ENCODE results near the gene RPS6KA4.

The RPS6KA4 gene

DNA sequence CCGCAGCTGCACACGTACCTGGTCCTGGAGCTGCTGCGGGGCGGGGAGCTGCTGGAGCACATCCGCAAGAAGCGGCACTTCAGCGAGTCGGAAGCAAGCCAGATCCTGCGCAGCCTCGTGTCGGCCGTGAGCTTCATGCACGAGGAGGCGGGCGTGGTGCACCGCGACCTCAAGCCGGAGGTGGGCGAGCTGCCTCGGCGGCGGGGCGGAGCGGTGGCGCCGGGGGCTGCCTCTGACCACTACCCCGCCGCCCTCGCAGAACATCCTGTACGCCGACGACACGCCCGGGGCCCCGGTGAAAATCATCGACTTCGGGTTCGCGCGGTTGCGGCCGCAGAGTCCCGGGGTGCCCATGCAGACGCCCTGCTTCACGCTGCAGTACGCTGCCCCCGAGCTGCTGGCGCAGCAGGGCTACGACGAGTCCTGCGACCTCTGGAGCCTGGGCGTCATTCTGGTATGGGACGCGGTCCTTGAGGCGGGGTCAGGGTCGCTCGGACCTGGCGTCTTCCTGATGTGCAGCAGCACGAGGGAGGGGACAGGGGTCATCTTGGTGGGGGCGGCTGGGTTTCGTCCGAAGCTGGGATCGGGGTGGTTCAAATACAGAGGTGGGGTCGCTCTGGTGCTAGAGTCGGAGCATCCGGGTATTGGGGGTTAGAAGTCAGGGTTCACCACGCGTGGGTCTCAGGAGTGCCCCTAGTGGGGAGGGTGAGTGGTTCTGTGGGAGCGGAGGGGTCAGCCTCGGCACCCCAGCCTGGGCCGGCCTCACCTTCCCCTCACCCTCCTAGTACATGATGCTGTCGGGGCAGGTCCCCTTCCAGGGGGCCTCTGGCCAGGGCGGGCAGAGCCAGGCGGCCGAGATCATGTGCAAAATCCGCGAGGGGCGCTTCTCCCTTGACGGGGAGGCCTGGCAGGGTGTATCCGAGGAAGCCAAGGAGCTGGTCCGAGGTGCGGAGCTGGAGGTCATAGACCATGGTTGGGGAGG lies 10.8 kb downstream of the RPS6KA4 start:
- no peak for FAIRE-seq

DNA sequence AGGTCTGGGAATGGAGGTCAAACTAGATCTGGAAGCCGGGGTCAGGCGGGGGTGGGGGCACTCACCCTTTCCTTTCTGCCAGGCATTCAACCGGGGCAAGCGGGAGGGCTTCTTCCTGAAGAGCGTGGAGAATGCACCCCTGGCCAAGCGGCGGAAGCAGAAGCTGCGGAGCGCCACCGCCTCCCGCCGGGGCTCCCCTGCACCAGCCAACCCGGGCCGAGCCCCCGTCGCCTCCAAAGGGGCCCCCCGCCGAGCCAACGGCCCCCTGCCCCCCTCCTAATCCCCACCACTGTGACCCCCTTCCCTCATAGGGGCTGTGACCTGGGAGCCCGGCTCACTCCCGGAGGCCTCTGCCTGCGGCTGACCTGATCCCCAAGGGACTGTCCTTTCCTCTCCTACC lies 12.2 kb downstream of the RPS6KA4 start:
- no peak for FAIRE-seq

DNA sequence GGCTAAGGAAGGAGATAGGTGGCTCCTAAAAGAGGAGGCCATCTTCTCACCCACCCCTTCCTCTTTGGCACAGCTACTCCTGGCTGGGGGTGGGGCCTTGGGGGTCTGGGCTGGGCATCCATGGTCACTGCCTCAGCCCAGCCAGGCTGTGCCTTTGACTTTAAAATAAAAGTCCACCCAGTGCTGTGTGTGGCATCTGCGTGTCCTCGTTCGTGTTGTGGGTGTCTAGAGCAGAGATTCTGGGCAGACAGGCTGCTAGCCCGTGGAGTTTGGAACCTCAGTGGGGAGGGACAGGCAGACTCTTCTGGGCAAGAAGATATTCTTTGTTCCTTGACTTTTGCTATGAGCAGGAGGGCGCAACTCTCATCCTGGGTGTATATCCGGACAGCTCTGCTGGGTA lies 13.1 kb downstream of the RPS6KA4 start:
- no peak for FAIRE-seq

DNA sequence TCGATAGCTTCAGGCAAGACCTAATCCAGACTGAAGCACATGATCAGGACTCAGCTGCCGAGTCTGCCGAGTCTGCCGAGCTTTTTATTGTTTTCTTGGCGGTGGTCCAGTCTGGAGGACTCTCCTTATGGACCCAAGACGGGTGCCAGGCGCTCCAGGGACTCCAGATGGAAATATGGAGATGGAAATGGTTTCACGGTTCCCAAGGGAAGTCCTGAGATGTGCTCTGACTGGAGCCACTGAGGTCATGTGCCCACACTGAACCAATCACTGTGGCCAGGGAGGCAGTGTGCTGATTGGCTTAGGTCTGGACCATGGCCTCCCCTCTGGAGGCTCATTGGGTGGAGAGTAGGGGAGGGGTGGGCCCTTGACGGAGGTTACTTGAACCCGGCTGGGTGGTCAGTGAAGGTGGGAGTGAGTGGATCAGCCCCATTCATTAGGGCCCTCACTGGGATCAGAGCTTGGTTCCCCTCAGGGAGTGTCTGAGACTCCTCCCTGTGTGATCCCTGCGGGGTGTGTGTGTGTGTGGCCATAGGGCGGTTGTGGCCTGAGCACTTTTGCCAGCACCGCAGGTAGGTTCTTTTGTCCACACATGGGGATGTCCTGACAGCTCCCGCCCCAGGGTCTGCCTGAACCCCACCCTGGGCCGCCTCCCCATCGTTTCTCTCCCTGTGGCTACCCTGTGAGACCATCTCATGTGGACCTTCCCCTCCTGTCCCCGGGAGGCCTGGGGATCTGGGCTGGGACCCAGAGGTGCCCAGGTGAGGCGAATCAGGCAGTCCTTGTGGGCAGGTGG lies 14.0 kb downstream of the RPS6KA4 start:
- FAIRE-seq: no peak

DNA sequence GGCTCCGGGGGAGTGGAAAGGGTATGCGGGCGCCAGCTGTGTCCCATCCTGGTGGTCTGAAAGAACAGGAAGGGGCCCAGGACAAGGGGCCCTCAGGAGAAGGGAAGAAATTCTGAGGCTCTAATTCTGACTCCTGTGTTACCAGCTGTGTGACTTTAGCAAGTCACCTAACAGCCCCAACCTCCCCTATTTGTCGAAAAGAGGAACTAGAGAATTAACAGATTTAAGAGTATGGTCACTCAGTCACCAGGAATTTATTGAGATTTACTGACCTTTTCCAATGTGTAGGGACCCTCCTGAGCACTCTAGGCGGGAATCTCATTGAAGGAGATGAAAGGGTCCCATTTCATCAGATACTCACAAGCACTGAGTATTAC lies 14.6 kb downstream of the RPS6KA4 start:
- no peak for FAIRE-seq

DNA sequence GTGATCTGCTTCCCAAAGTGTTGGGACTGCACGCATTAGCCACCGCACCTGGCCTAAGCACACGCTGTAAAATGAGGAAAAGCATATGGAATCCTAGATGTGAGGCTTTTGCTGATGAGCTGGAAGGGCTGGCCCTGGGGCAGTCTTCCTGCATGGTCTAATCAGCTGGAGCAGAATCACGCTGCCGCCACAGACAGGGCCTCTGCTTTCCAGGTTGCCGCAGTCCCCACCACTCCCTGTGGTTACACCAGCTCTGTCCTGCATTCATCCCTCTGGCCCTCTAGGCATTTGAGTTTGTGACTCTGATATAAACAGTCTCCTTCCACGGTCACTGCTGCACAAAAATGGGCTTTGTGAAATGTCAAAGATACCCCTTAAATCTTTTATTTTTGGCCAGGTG lies 17.1 kb downstream of the RPS6KA4 start:
- no peak for FAIRE-seq

DNA sequence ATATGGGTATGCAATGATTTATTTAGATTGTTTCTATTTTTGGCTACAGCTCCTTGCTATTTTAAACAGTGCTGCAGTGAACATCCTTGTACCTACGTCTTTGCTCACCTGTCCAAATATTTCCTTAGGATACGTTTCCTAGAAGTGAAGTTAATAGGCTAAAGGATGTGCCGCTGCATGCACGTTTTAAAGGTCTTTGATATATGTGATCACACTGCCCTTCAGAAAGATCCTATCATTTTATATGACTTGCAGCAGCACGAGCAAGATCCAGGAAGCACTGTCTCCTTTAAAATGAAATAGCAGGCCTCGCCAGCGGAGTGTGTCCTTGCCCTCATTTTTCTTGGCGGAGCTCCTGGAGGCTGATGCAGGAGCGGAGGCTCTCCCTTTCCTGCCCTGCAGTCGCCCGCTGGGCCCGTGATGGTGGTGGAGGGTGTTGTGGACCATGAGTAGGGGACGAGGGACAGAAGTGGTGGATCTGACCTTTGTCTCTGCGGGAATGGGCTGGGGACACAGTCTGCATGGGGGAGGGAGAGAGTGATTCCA lies 19.4 kb downstream of the RPS6KA4 start:
- FAIRE-seq: no peak

DNA sequence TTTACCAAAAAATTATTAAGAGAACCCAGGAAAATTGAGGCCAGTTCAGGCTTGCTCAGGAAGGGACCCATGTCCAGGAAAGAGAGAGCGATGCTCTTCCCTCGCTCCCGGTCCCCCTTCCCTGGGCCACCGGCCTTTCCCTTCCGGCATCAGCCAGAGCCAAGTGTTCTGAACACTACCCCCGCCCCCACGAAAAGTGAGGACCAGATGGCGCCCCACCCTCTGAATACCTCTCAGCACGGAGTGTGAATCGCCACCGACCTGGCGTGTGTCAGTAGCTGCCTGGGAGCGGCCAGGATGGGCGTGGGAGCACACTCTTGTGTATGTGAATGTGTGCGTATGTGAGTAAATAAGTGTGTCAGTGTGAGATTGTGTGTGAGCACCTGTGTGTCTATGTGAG lies 20.2 kb downstream of the RPS6KA4 start:
- no peak for FAIRE-seq

DNA sequence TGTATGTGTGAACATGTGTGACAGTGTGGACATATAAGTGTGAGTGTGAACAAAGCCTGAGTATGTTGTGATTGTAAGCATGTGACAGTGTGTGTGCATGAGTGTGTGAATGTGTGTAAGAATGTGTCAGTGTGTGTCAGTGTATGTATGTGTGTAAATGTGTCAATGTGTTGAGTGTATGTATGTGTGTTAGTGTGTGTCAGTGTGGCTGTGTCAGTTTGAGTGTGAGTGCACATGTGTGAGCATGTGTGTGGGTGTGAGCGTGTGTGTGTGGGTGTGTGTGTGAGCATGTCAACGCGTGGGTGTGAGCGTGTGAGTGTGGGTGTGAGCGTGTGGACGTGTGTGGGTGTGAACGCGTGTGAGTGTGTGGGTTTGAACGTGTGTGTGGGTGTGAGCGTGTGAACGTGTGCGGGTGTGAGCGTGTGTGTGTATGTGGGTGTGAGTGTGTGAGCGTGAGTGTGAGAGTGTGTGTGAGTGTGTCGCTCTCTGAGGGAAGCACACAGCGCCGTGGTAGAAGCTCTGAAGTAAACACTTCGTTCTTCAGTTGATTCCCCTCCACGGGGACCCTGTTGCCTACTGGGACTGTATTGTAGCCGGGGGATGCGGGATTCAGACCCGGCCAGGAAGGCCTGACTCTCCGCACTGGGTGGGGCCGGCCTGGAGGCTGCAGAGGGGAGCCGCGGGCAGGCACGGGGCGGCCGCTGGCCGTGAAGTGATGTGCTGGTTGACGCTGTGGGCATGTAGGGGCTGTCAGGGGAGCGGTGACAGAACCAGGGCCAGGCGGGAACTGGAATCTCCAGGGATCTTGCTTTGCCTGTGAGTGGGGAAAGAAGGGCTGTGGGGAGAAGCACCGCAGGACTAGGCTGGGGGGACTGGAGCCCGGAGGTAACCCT lies 21.1 kb downstream of the RPS6KA4 start:
- no peak for FAIRE-seq

DNA sequence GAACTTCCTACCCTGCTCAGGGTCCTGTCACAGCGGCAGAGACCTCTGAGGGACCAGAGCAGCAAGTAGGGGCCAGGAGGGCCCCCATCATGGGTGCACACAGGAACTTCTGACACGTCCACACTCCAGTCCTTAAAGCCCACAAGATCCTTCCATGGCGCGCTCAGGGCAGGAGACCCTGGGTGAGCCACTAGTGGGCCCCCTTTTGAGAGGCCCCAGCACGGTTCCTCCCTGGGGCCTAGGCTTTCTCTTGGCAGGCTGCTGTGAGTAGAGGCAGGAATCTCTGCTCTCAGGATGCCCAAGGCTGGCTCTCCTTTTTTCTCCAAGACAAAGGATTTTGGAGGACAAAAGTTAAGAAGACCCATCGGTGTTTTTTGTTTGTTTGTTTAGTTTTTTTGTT lies 22.4 kb downstream of the RPS6KA4 start:
- no peak for FAIRE-seq

DNA sequence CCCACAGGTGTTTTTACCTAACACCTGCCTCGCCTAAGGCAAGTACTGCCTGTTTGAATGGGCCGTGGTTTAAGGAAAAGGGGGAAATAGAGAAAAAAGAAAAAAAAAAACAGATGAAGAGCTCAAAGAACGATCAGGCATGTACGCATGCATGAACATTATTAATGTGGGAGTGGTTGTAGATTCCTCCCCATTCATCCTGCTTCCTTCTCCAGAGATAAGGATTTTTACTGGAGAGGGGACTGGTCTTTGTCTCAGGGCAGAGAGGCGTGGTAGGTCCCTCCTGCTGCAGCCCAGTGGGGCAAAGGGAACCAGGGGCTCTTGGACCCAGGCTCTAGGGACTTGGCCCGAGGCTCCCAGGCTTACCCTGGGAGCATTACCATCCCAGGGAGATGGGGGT lies 23.1 kb downstream of the RPS6KA4 start:
- FAIRE-seq: no peak

DNA sequence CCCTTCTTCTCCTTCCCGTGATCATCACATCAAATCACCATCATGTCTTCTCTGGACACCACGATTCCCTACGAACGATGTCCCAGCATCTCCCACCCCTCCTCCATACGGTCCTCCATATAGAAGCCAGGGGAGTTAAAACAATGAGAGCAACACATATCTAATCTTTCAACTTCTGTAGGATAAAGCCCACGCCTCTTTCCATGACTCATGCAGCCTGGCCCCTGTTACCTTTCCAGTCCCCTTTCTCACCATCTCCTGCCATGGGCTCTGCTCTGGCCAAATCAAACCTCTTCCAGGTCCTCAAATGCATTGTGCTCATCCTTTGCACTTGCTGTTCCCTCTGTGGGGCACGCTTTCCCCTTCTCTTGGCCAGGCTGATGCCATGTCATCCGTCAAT lies 23.6 kb downstream of the RPS6KA4 start:
- no peak for FAIRE-seq

DNA sequence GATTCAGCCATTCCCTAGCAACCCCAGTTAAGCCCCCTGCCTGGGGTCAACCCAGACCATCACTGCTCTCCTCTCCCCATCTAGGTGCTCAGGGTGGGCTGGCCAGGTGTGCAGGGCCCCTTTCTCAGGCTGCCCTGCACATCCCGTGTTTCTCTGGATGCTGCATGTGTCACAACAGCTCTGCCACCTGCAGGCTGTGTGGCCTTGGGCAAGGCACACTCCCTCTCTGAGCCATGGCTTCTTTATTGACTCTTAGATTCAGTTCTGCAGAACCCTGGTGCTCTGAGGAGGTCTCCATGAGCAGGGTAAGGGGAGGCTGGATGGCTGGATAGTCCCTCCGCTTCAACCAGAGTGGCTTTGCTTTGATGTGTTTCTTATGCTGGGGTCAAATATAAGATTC lies 24.6 kb downstream of the RPS6KA4 start:
- FAIRE-seq: no peak

DNA sequence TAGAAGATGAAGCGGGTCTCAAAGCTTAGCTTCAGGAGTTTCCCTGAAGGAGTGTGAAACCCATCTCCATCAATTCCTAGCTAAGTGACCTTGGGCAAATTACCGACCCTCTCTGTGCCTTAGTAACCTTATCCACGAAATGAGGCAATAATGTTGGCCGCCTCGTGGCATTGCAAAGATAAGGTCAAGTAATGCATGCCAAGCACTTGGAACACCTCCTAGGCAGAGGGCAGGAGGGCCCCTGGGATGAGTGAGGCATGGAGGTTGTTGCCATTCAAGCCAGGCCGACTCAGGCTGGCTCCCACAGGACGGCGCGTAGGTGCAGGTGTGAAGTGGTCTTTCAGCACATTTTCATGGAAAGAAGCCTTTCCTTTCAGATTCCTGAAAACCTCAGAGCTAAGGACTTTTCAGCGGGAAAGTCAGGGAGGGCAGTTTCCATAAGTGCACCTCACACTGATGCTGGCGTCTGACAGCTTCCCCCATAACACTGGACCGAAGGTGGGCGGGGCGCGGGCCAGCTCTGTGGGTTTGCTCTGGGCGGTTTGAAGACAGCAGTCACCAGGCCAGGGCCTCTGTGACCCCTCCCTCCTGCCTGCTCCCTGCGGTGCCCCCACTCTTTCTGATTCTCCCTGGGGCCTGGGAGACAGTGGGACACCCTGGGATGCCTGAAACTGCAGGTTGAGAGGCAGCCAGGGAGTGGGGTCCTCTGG lies 25.2 kb downstream of the RPS6KA4 start:
- FAIRE-seq: no peak

DNA sequence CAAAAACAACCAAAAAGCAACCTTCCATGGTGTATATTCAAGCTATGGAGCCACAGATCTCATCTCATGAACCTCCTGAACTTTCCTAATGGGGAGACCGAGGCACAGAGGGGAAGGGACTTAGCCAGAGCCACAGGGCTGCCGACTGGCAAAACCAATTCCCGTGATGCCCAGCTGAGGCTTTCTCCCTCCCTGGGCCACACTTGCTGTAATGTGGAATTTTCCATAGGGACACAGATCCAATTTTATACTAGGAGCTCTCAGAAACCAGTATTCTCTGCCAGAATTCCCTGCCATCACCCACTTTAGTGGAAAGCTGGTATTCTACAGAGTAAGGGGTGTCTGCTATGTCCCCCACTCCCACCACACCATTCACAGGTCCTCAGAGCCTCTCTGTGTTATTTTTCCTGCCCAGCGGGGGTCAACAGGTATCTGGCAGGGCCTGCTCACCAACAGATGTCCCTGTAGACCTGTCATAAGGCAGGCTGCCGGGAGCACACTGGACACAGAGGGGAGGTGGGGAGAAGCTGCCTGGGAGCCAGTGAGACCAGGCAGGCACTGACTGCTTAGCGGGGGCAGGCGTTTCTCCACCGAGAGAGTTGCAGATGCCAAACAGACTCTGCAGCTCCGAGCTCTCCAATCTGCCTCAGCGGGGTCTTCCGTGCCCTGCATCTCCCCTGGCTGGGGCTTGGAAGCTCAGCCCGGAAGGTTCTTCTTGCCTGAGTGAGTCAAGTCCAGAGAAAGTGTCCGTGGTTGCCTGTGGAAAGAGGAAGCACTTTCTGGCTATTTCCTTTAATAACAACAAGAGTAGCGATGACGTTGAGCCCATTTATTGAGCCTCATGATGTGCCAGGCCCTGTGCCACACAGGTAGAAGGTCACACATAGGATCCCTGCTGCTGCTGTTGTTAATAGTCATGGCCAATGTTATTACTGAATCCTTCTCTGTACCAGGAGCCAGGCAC lies 26.3 kb downstream of the RPS6KA4 start:
- FAIRE-seq: no peak

DNA sequence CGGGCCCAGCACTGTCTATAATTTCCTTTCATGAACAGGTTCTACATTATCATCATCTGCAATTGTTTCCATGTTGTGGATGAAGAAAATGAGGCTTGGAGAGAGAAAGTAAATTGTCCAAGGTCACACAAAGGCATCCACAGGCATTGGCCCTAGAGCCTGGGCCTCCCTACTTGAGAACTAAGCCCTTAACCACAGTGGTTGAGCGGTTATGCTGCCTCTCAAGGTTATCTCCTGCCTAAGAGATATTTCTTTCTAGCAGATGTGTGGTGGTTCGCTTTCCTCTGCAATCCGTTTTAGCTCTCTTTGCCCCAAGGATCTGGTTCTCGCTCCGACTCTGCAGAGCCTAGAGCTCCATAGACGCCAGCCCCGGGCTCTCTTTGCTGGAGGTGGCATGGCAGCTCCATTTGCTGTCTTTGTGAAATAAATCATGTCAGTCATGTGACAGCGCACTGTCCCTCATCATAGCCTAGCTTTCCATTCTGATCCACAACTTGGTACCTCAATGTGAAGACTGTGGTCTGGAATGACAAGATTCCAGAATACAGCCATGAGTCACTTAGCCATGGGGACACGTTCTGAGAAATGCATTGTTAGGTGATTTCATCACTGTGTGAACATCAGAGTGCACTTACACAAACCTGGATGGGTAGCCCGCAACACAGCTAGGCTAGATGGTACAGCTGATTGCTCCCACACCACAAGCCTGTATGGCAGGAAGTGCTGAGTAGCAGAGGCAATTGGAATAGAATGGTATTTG lies 27.2 kb downstream of the RPS6KA4 start:
- FAIRE-seq: no peak

DNA sequence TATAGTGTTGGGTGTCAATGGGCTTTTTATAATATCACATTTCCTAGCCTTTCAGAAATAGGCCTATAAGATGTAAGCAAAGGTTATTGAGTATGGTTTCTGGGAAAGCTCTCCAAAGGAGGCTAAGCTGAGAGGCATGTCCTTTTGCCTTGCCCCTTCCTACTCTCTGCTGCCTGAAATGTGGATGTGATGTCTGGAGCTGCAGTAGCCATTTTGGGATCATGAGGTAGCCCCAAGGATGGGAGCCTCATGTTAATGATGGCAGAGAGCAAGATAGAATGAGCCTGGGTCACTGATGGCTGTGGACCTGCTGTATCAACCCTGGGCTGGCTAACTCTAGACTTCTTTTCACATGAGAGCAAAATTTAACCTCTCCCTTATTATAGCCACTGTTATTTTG lies 29.0 kb downstream of the RPS6KA4 start:
- FAIRE-seq: no peak

DNA sequence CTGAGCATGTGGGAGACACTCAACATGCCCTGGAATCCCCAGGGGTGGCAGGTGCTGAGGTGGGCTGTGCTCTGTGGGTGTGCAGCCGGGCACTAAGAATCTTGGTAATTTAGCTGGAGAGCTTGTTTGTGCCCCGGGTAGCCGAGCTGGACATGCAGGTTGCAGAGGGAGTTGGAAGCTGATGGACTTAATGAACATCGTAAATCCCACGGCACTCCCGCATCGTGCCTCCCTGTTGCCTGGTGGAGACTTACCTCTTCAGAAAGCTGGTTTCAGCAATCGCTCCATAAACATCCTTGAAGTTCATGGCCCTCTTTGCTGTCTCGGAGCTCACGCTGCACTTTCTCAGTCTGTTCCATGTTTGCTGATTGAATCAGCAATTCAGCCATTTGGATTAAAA lies 29.9 kb downstream of the RPS6KA4 start:
- no peak for FAIRE-seq

DNA sequence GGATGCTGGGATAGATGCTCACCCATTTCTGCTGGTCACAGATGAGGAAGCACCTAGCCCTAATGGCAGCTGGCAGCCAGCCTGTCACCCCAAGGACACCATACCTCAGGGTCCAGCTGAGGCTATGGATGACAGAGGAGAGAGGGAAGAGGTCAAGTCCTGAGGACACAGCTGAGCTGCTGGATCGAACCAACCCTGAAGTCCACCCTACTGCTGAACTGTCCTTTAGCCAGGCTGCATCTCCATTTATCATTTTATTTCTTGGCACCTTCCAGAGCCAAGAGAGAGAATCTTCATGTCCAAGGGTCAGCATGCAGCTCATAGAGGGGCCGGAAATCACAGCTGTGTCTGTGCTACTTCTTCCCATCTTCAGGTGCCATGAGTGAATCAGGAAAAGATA lies 30.9 kb downstream of the RPS6KA4 start:
- FAIRE-seq: no peak

DNA sequence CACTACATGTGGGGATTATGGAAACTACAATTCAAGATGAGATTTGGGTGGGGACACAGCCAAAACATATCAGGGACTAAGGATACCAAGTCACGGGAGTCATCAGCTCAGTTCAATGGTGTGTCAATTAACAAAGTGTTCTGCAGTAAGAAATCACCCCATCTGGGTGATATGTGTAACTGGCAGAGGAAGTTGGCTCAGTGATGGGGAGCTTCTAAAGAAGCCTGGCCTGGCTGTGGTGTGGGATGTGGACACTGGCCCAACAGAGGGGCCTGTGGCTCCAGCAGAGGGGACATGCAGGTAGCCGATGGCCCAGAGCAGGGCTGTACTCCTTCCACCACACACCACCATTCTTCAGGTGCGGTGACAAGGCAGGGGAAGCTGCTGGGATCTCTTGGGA lies 31.6 kb downstream of the RPS6KA4 start:
- no peak for FAIRE-seq
